HG03354 (cell line): ENCODE data around the gene HPSE2.

Experiments
- ATAC-seq: cut with Tn5 transposase; IDR thresholded peaks from one replicate; pipeline ENCODE4 v1.9.1; 2021; ENCODE audit warnings: mild to moderate bottlenecking; ENCODE audit not compliant: unreplicated experiment, poor library complexity, severe bottlenecking

HPSE2 gene

DNA sequence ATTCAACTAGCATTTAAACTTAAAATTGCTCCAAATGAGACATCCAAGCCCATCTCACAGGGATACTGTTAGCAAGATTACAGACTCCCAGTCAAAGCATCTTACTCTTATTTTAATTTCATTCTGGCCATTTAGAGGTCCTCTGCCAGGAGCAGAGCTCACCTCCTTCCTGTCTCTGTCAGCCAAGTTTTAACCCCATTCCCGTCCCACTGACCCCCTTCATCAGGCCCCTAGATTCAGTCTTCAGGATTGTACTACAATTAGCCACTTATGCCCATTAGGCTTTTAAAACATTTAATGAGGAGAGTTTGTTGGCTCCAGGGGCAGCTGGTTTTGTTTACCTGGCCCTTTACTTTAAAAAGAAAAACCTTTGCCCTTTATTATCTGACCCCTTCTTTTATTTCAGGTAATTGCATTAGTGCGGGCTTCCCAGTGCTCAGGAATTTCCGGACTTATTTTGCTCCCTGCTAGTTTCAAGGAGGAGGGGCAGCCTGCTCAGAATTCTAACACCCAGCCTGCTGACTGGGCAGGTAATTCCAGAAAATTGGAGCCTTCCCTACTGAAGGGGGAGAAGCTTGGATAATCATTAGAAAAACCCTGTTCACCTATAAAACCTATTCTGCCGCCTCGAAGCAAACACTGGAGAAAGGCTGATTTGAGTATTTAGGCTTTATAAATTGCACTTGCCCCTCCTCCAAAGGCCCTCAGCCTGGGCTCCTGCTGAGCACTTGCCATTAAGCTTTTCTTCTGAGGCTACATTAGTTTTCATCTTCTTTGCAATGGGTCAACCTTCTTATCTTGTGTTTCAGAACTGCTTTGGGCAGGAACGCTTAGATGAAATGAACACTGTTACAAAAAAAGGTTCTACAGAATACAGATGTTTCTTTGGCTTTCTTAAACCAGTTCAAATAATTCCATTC is 588.4 kb downstream of the HPSE2 start:
- ATAC-seq, result no peak

DNA sequence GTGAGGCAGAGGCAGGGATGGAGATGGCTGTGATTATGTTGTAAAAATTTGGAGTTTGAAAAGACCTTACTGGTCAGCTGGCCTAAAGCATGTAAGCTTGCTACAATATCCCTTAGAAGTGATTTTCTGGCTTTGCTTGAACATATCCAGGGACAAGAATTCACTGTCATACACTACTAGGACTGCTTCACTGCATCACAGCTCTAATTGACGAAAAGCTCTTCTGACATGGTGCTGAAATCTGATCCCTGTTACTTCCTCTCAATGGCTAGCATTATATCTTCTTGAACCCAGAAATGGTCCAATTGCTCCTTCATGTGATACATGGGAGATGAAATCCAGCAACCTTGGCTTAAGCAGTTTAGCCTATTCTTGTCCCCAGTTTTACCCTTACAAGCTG is 591.2 kb downstream of the HPSE2 start:
- no peak for ATAC-seq

DNA sequence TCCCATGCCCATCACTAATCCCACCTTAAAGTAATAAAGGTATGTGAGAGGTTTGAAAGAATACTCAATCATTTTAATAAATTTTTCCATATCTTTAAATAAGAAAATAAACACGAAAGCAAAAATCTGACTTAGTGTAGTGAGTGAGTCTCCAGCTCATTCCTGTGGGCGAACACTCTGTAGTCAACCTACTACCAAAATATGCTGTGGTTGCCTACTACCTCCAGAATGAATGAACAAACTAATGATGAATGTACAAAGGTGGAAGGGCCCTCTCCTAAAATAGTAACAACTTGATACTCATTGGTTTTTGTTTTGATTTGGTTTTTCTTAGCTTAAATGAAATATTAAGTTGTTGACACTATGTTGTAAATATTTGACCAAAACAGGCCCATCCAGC is 593.4 kb downstream of the HPSE2 start:
- ATAC-seq, result no peak

DNA sequence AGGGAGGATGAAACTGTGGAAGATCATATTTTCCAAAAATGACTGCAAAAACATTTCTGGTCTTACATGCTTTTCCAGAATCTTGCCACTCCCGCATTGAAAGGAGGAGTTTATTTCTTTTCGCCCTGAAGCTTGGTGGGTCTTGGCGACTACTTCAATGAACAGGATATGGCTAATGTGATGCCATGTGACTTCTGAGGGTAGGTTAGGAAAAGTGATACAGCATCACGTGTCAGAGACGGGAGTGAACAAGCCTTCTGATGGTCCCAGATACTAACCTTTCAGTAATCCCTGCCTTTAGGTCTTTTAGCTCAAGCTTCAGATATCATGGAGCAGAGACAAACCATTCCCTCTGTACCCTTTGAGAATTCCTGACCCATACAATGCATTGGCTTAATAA is 596.7 kb downstream of the HPSE2 start:
- no peak for ATAC-seq

DNA sequence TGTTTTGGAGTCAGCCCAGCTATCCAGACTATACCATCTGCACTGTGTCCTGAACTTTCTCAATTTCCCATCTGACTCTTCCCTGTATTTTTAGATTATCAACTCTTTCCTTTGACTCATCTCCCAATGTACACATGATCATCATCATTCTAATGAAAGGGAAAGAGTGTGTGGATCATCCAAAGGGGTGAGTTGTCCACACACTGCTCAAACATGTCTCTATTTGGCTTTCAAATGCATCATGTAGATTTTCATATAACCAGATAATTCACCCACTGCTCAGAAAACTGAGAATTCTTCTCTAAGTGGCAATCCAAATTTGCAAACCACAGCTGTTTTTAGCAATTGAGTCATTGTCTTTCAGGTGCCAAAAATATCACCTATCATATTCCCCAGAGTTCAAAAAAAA is 598.7 kb downstream of the HPSE2 start:
- ATAC-seq, result no peak

DNA sequence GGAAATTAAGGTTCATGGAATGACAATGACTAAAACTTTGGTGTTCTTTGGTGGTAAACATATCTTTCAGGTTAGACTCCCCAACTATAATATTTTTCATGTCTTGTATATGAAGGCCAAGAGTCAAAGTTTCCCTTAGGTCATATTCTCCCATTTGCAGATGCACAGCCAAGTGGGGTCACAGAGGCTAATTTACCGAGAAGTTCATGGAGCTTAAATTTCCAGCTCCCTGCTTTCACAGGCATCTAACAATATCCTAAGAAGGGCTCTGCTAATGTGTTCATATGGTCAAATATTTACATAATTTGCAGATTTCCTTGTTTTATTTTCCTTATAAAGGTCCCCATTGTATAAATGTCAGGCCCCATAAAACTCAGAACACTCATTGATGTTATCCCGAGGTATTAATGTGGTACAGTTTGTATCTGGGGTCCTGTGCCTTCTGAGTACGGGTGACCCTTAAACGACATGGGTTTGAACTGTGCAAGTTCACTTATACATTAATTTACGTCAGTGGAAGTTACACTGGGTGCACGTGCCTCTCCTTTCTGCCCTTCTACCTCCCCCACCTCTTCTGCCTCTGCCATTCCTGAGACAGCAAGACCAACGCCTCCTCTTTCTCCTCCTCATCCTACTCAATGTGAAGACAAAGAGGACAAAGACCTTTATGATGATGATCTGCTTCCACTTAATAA is 603.0 kb downstream of the HPSE2 start:
- ATAC-seq, result no peak

DNA sequence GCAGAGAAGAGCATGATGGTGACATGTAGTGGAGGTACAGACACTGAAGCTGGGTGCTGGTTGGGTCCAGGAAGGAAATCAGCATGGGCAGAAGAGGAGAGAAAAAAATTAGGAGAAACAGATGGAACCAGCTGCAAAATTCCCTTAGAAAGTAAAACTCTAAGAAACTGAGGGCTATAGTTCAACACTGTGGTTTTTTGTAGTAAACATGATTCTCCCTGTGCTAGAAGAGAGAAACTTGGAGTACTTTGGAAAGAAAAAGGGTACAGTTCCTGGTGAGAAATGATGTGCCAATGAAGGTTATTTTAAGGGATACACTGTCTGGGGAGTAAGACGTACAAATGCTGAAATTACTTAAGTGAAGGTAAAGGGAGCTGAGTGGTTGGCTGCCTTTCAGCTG is 607.4 kb downstream of the HPSE2 start:
- ATAC-seq, result no peak

DNA sequence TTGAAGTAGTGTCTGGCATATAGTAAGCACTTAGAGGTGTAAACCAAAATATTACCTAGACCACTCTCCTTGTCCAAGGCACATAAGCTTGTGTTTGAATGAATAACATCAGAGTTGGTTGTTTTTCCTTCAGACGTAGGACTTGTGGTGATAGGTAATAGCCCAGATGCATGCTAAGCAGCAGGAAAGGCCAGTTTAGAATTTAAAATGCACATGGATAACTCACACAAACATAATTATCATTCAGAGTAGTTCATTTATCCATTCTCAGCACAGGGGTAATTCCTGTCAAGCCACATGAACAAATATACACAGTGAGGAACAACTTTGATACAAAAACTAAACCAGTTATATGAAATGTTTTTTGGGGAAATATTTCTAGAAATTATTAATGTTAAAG is 607.9 kb downstream of the HPSE2 start:
- no peak for ATAC-seq

DNA sequence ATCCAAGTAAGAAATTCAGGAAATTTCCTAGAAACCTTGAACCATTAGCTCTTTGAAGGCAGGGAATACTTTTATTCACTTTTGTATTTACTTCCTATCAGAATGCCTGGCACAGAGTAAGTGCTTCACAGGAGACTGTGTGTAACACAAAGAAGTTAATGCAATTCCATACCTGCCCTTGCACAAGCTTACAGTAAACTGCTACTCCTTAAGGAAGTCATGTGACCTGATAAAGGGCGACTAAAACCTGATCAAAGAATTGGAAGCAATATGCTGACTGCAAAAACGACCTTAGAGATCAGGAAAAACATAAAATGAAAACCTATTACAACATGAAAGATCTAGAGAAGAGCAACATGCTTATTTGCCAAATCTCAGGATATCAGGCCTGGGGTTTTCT is 610.7 kb downstream of the HPSE2 start:
- no peak for ATAC-seq

DNA sequence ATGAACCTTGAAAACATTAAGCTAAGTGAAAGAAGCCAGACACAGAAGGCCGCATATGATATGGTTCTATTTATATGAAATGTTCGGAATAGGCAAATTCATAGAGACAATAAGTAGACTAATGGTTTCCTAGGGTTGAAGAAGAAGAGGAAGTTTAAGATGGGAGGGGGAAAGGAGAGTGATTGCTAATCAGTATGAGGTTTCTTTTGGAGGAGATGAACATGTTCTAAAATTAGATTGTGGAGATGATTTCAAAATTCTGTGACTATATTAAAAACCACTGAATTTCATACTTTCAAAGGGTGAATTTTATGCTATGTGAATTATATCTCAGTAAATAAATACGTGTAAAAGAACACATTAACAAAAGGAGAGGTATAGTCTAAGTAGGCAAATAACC is 612.5 kb downstream of the HPSE2 start:
- no peak for ATAC-seq

DNA sequence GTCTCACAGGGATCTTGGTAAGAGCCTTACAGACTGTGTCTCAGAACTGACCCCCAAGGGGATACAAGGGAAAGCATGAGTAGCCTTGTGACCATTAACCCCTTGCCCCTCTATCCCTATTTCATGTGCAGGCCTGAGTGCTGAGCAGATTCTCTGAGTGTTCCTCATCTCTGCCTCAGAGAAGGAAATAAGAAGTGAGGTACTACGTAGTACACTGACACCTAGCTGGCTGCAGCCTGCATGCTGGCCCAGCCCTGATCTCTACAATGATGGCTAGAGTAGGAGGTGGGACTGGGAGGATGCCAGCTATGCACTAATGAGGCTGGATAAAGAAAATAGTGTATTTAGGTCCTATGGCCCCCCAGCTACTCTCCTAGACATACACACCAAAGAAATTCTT is 614.0 kb downstream of the HPSE2 start:
- ATAC-seq, result no peak

DNA sequence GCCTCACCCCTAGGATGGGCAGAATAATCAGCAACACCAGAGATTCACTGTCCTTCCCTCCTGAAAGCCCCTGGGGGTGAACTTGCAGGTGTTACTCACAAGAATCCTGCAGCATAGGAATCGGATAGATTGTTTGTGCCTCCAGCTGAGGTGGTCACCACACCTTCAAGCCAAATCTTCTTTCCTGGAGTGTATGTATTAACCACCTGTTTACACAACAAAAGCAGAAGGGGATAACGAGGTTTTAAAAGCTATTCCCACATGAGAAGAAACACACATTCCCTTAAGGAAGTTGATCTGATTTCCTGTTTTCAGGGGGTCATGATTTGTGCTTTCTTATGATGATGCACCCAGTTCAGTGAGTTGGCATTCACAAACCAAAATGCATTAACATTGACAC is 615.1 kb downstream of the HPSE2 start:
- ATAC-seq, result no peak

DNA sequence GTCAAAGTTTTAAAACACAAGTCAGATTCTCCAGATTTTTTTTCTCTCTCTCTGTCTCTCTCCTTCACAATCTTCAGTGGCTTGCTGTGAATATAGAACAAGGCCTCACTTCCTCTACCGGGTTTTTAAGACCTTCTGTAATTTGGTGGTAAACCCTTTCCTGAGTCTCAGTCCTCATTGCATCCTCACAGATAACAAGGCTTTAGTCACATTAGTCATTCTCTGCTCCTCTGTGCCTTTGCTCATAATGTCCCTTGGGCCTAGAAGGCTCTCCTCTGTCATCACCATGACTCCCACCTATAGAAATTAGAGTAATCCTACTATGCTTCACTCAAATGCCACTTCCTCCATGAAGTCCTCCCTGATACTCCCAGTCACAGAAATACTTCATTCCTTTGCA is 616.2 kb downstream of the HPSE2 start:
- no peak for ATAC-seq

DNA sequence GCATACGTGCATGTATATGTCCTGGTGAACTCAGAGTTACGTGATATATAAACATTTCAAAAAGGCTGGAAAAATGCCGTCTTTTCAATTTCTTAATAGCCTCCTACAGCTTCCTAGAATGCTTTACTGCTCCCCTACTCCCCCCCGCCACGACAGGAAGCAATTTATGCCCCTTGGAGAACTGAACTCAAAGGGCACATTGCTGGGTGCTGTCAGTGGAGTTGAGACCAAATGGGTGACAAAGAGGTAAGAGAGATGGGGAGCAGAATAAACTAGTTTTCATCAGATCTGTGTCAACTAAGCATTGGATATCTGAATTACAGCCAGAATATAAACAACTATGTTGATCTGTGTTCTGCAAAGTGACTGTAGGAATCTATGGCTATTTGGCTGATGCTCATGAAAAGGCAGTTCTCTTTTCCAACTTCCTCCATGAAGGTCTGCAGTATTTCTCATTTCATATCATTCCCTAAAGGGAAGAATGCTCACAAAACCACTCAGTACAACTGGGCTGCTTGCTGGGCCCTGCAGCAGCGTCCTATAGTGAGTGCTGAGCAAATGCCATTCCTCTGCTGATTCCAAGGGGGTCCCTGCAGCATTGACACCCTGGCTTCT is 617.6 kb downstream of the HPSE2 start:
- ATAC-seq, result no peak

DNA sequence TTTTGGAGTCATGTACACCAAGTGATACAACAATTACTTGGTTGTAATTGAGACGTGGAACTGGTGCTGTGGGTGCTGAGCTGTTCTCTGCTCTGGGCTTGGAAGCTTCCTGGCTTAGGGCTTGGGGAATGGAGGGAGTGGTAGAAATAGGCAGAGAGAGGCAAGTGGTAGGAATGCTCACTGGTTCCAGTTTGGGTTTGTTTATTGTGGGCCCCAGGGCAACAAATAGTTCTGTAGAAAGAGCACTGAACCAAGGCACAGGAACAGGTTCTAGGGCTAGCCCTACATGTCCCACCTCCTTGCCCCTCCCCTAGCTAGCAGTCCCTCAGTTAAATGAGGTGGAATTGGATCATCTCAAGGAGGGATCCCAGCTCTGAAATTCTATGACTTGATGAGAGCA is 622.2 kb downstream of the HPSE2 start:
- ATAC-seq, result no peak

DNA sequence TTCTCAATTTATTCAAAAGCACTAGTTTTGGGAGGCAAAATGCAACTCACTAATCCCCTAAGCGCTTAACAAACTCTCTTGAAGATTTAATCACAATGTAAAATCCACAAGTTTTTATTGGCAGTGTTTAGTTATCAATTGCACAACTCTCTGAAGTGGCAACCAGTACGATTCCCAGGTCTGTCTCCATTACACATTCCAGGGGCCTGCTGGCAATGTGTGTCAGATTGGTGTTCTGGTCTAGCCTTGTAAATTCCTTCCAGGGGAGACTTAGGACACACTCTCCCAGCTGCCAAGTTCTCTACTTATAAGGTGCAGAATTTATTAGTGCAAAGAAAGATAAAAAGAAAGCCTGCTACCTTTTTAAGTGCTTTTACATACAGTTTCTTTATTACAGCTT is 624.2 kb downstream of the HPSE2 start:
- ATAC-seq, result no peak

DNA sequence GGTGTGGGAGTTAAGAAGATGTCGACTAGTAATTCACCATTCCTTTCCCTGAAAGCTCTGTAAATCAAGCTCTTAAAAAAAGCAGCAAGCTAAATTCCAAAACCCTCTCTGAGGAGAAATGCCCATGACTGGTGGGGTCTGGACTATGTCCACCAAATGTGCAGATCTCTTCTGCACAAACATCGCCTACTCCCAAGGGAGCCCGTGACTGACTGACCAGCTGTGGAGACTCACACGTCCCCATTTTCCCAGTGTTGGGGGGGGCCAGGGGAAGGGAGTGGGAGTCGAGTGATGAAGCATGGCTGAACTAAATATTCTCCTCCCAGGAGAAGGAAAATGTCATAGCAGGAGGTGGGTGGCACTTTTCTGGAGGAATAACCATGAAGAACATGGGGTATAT is 624.8 kb downstream of the HPSE2 start:
- ATAC-seq, result no peak

DNA sequence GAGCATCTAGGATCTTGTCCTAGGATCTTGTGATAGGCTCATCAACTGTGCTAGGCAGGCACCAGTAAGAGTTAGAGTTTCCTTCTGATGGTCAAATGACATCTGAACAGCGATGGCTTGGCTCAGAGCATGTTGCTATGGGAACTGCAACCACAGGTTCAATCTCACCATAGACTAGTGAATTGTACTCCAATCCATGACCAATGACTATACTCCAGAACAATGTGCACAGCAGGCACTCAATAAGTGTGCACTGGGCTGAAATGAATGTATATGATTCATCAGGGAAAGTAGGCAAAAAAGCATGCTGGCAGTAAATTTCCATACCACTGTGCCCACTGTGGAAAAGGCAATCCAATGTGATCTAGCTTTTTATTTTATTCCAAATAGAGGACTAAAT is 625.4 kb downstream of the HPSE2 start:
- no peak for ATAC-seq

DNA sequence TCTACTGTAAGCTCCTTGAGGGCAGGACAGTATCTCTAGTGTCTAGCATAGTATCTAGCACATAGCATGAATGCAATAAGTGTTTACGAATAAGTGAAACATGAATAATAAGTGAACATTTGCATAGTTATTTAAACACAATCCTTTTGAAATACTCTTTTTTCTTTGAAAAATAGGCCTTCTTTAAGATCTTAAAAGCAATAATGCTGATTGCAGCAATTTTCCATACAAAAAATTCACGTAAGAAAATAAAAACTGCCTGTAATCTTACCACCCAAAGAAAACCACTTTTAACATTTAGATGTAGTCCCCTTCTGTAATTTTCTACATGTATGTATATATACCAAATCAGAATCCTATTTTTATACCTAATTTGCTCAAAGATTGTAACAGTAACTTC is 626.4 kb downstream of the HPSE2 start:
- ATAC-seq, result no peak

DNA sequence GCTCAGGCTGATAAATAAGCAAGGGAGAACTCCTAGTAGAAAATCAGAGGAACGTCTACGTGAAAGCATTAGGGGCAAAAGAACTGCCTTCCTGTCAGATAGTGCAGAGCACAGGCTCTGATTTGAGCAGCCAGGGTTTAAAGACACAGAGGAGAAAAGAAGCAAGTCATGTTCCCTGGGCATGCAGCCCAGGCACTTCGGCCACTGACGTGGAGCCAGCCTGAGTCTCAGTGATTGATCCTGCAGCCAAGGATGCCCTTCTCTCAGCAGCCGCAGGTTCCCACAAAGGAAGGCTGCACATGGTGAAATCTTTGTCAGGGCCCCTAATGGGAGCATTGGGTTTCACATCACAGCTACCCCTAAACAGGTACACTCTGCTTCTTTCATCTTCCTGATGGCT is 627.2 kb downstream of the HPSE2 start:
- no peak for ATAC-seq

DNA sequence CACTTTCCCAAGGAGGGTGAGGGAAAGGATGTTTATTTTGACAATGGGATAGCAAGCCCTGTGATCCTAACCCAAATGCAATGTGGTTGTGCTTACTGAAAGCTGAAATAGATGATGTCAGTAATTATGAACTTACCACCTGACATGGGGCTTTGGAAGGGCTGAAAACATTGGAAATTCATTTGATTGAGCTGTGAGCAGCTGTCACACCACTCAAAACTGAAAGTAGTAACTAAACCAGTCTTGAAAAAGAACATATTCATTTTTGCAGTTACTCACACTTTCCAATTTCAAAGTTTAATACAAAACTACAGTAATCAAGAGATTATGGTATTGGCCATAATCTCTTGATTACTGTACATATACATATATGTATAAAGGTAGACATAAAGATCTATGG is 633.4 kb downstream of the HPSE2 start:
- ATAC-seq, result no peak
